HCT116 (cell line): ENCODE measurements around the gene THADA. TPM values are rescaled to one million over a fixed set of nuclear protein-coding genes. Genes with fewer than 3 reads are reported as not detected.

ENCODE experiments used
- ATAC-seq: fragments of 200-7000 bp; cut with Tn5 transposase; 2 replicates; pipeline ENCODE4 v1.9.1; 2020; ENCODE audit warnings: mild to moderate bottlenecking, moderate library complexity
- BruUV-seq: library from RNA; stranded (reverse); fragments of 400-500 nt; replicated peaks from 2 replicates; lab custom pipeline; 2021; lab: Mats Ljungman, UMichigan
- CTCF ChIA-PET: fragments of 300-600 bp; sonication (Branson Sonifier 250); formaldehyde crosslinking; loops from one replicate; lab custom pipeline; 2021; ENCODE audit warnings: antibody characterized with exemption; lab: Charles Lee
- POLR2A ChIA-PET: fragments of 300-600, 350-600 bp; sonication (Branson Sonifier 250); formaldehyde crosslinking; loops from one replicate; lab custom pipeline; 2021; ENCODE audit warnings: antibody characterized with exemption; lab: Charles Lee
- RAD21 ChIA-PET, 2 experiments: fragments of 300-600 bp; sonication (Branson Sonifier 250); formaldehyde crosslinking; loops; one replicate each; lab custom pipeline; 2023; ENCODE audit warnings: low total read pairs in 2 of 2; ENCODE audit not compliant: uncharacterized antibody in 2 of 2, unreplicated experiment in 2 of 2, low non-redundant PET in 1 of 2; lab: Charles Lee
- DNase-seq: peaks from one replicate; pipeline ENCODE4 v3.0.0-alpha.2; 2010; ENCODE audit warnings: low read depth, low spot score
- H2AFZ ChIP-seq: fragments of 200-600 bp; shearing (Covaris generic), sonication (generic); 2 replicates; pipeline ENCODE4 v1.6.1; 2017; ENCODE audit warnings: low read depth, mixed run types, mixed read lengths, antibody characterized with exemption, low read length; ENCODE audit not compliant: poor library complexity, severe bottlenecking
- H3K27ac ChIP-seq: 2 replicates; pipeline ENCODE4 v1.5.1; 2012; ENCODE audit warnings: low read depth, low read length
- H3K27me3 ChIP-seq: fragments of 200-600 bp; sonication (generic); 2 replicates; pipeline ENCODE4 v1.6.1; 2016; ENCODE audit warnings: mixed run types, low read length, mixed read lengths; ENCODE audit not compliant: insufficient read depth
- H3K36me3 ChIP-seq, 2 experiments: fragments of 200-500 bp in 1 of 2; fragments of 200-600 bp in 1 of 2; sonication (Bioruptor generic) in 1 of 2; sonication (generic) in 1 of 2; 2 replicates each; pipeline versions ENCODE4 v1.5.1 to v1.6.1; 2014 to 2016; ENCODE audit warnings: low read length in 2 of 2, inconsistent platforms in 1 of 2, mixed read lengths in 1 of 2, mixed run types in 1 of 2; ENCODE audit not compliant: insufficient read depth in 2 of 2, control insufficient read depth in 1 of 2
- H3K4me1 ChIP-seq, 2 experiments: fragments of 200-600 bp in 1 of 2; sonication (generic) in 1 of 2; 2 replicates each; pipeline versions ENCODE4 v1.5.1 to v1.6.1; 2012 to 2017; ENCODE audit warnings: low read length in 2 of 2, inconsistent platforms in 1 of 2, mild to moderate bottlenecking in 1 of 2, mixed read lengths in 1 of 2, mixed run types in 1 of 2, moderate library complexity in 1 of 2; ENCODE audit not compliant: insufficient read depth in 2 of 2, control insufficient read depth in 1 of 2
- H3K4me2 ChIP-seq: fragments of 200-600 bp; sonication (generic); 2 replicates; pipeline ENCODE4 v1.6.1; 2017; ENCODE audit warnings: mixed run types, low read length, mixed read lengths
- H3K4me3 ChIP-seq, 2 experiments: fragments of 200-600 bp in 1 of 2; sonication (generic) in 1 of 2; replicated peaks in 1 of 2; 2 replicates each; pipeline ENCODE4 v1.5.1; 2011 to 2016; ENCODE audit warnings: low read length in 2 of 2, control low read depth in 1 of 2, low read depth in 1 of 2, mild to moderate bottlenecking in 1 of 2, mixed read lengths in 1 of 2, mixed run types in 1 of 2
- H3K79me2 ChIP-seq: fragments of 200-600 bp; sonication (generic); 2 replicates; pipeline ENCODE4 v1.6.1; 2017; ENCODE audit warnings: mild to moderate bottlenecking, mixed run types, low read length, moderate library complexity, mixed read lengths; ENCODE audit not compliant: insufficient read depth
- H3K9ac ChIP-seq: fragments of 200-600 bp; sonication (generic); 2 replicates; pipeline ENCODE4 v1.6.1; 2016; ENCODE audit warnings: low read length, mixed read lengths
- H3K9me2 ChIP-seq: fragments of 200-600 bp; sonication (generic), shearing (Covaris generic); 2 replicates; pipeline ENCODE4 v1.6.1; 2017; ENCODE audit warnings: mixed run types, mild to moderate bottlenecking, moderate library complexity; ENCODE audit not compliant: insufficient read depth
- H3K9me3 ChIP-seq, 2 experiments: fragments of 200-500 bp in 1 of 2; fragments of 200-600 bp in 1 of 2; sonication (Bioruptor generic) in 1 of 2; sonication (generic) in 1 of 2; 2 replicates each; pipeline ENCODE4 v1.6.1; 2014 to 2017; ENCODE audit warnings: low read length in 2 of 2, mixed read lengths in 2 of 2, inconsistent platforms in 1 of 2, low read depth in 1 of 2, mild to moderate bottlenecking in 1 of 2, mixed run types in 1 of 2, moderate library complexity in 1 of 2; ENCODE audit not compliant: control insufficient read depth in 1 of 2, insufficient read depth in 1 of 2
- H4K20me1 ChIP-seq: fragments of 200-600 bp; sonication (generic), shearing (Covaris generic); 2 replicates; pipeline ENCODE4 v1.6.1; 2017; ENCODE audit warnings: mixed run types, mild to moderate bottlenecking, moderate library complexity; ENCODE audit not compliant: insufficient read depth
- ELF1 ChIP-seq: IDR thresholded peaks from 2 replicates; pipeline ENCODE4 v1.6.1; 2012; ENCODE audit warnings: low read depth, borderline replicate concordance
- EZH2phosphoT487 ChIP-seq: fragments of 200-600 bp; IDR thresholded peaks from 2 replicates; pipeline ENCODE4 v1.6.1; 2018; ENCODE audit warnings: antibody characterized with exemption, borderline replicate concordance
- JUND ChIP-seq: IDR thresholded peaks from 2 replicates; pipeline ENCODE4 v1.6.1; 2012
- MAX ChIP-seq: IDR thresholded peaks from 2 replicates; pipeline ENCODE4 v1.6.1; 2012
- POLR2A ChIP-seq: IDR thresholded peaks from 2 replicates; pipeline ENCODE4 v1.7.0; 2011; ENCODE audit warnings: borderline replicate concordance; ENCODE audit not compliant: insufficient read depth, insufficient read length; ENCODE audit errors: extremely low read depth
- POLR2AphosphoS5 ChIP-seq: IDR thresholded peaks from 2 replicates; pipeline ENCODE4 v1.6.1; 2011; ENCODE audit warnings: mild to moderate bottlenecking, low read depth, low read length, moderate library complexity
- RAD21 ChIP-seq: IDR thresholded peaks from 2 replicates; pipeline ENCODE4 v1.6.1; 2012; ENCODE audit warnings: low read depth, mild to moderate bottlenecking
- REST ChIP-seq: IDR thresholded peaks from 2 replicates; pipeline ENCODE4 v1.6.1; 2012; ENCODE audit warnings: low read depth
- SIN3A ChIP-seq: IDR thresholded peaks from 2 replicates; pipeline ENCODE4 v1.6.1; 2012; ENCODE audit warnings: low read depth
- TCF7L2 ChIP-seq: IDR thresholded peaks from 2 replicates; pipeline ENCODE4 v1.7.0; 2011; ENCODE audit warnings: borderline replicate concordance, inconsistent platforms; ENCODE audit not compliant: insufficient read depth, insufficient read length; ENCODE audit errors: extremely low read depth
- YY1 ChIP-seq: IDR thresholded peaks from 2 replicates; pipeline ENCODE4 v1.6.1; 2011; ENCODE audit warnings: low read length, low read depth, moderate library complexity, mild to moderate bottlenecking; ENCODE audit not compliant: insufficient replicate concordance; ENCODE audit errors: extremely low read depth
- intact Hi-C: fragments of 100-400 bp; cut with micrococcal nuclease; formaldehyde crosslinking; loops from 2 replicates; pipeline ENCODE4 v1.10.0; 2022
- total RNA-seq: library from RNA; stranded (reverse); gene quantifications from one replicate; pipeline ENCODE4 v1.2.1, GENCODE V29; 2021; ENCODE audit not compliant: unreplicated experiment

THADA gene
- total RNA-seq, 1 experiment from 2014 or later, result 30.7 TPM

- Histone ChIP-seq H3K4me3 (no peak overlapping the region), H3K27ac (no peak overlapping the region), H4K20me1 (no peaks in the 10 kb centered on the region), H3K9me3 (no peaks in the 10 kb centered on the region), H3K4me1 (no peaks in the 10 kb centered on the region), H3K36me3 (peaks cover 1 to 6% of the 10 kb centered on the region in 2 experiments; a peak in 3 of 4 replicates), H3K9ac (no peak overlapping the region), H3K79me2 (no peaks in the 10 kb centered on the region), H3K27me3 (no peaks in the 10 kb centered on the region), H3K4me2 (no peak overlapping the region), H3K9me2 (no peaks in the 10 kb centered on the region), H2AFZ (no peak overlapping the region)
- no TSS peak for BruUV-seq
- POLR2A ChIA-PET, result no interaction called here
- ATAC-seq (no peak), DNase-seq (no peak)
- no peak for TF ChIP-seq YY1
- TF ChIP-seq JUND, result no peak
- TF ChIP-seq REST, result no peak
- no peak for TF ChIP-seq POLR2A
- TF ChIP-seq RAD21, result no peak
- TF ChIP-seq ELF1, result no peak
- intact Hi-C loops, result no loop called here
- CTCF ChIA-PET, result interaction anchor here (2.7 kb wide), 1 partner anchor 10 kb away, joined by 17 read pairs; no protein-coding TSS in a partner anchor
- RAD21 ChIA-PET, result no interaction called here
Observed at GRCh38 chr2:43566461-43566729, 29.4 kb downstream of the THADA start.

GRCh38 chr2:43563679-43564078, 32.2 kb downstream of the THADA start:
- Histone ChIP-seq H4K20me1 (no peaks in the 10 kb centered on the region), H2AFZ (no peak overlapping the region), H3K4me2 (no peak overlapping the region), H3K9me3 (no peaks in the 10 kb centered on the region), H3K27me3 (no peaks in the 10 kb centered on the region), H3K36me3 (no peaks in the 10 kb centered on the region; a peak in 1 of 4 replicates), H3K4me3 (no peak overlapping the region), H3K9me2 (no peaks in the 10 kb centered on the region), H3K4me1 (no peaks in the 10 kb centered on the region), H3K9ac (no peak overlapping the region), H3K27ac (no peak overlapping the region), H3K79me2 (no peaks in the 10 kb centered on the region)
- ChIA-PET POLR2A (no interaction called here), RAD21 (no interaction called here), CTCF (no interaction called here)
- ATAC-seq, result no peak
- TF ChIP-seq JUND (no peak), MAX (no peak), TCF7L2 (no peak), ELF1 (no peak), EZH2phosphoT487 (no peak), POLR2AphosphoS5 (no peak), SIN3A (no peak), YY1 (no peak)
- DNase-seq, result no peak
- intact Hi-C loops, result no loop called here
- BruUV-seq, result no TSS peak
